Mammary epithelial cell (primary cell): ENCODE measurements around the gene HEY2.

Source experiments
- CTCF ChIP-seq, 2 donors: IDR thresholded peaks in 1 of 2; conservative IDR thresholded peaks in 1 of 2; 2 replicates each; pipeline ENCODE4 v1.5.1; 2011 to 2012; ENCODE audit warnings: inconsistent platforms in 2 of 2, low read length in 2 of 2, mild to moderate bottlenecking in 2 of 2, control low read depth in 1 of 2, low read depth in 1 of 2; ENCODE audit not compliant: insufficient read depth in 1 of 2; ENCODE audit errors: extremely low read depth in 1 of 2
- EZH2 ChIP-seq: IDR thresholded peaks from 2 replicates; pipeline ENCODE4 v1.6.1; 2012; ENCODE audit warnings: low read length, inconsistent platforms, borderline replicate concordance

GRCh38 chr6:125773387-125774341, 24.2 kb downstream of the HEY2 start:
- TF ChIP-seq CTCF (conservative IDR thresholded peaks at IDR 0.05 in 1 of 2, IDR thresholded peaks at IDR 0.05 in 1 of 2; ENCODE audit: extremely low read depth in 1 of 2, insufficient read depth in 1 of 2, low read depth in 1 of 2, low read length in 2 of 2) (no peak), EZH2 (no peak)
